ENCODE data around the gene HNRNPF.
"Not testable (repeated sequence)": the region's sequence is repeated elsewhere in the genome, so short reads cannot be mapped to it uniquely, and the experiment has no call there.

The HNRNPF gene

DNA sequence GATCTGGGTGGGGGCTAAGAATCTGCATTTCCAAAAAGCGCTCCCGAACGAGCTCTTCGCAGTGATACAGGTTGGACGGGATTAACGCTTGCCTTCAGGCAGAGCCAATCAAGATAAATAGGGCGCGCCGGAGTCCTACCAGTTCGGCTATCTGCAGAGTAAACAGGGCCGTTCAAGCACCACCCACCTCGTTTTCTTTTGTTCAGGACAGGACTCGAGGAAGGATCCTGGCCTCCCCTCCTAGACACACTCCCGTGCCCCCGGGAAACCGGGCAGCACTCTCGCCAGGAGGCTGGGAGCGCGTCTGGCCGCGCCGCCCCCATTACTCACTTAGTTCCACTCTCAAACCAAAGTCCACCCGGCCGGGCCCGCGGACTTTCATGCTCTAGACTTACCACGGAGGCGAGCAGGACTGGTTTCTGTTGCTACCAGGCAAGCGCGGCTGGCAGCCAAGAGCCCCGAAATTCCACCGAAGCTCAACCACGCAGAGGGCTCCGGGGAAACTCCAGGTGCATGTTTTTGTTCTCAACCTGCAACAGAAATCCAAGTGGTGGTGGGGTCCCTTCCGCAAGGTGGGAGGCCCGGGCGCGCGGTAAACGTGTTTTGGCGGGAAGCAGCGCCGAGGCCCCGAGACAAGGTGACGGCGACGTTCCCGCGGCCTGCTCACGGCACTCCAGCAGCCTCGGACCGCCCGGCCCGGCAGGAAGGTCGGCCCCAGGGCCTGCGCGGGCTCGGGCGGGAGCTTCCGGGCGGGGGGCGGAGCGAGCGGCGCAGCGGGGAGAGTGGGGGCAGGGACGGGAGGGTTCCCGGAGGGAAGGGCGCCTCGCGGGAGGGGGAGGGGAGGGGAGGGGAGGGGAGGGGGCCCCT, 12.7 kb downstream of the HNRNPF start:
- no peak for FAIRE-seq

DNA sequence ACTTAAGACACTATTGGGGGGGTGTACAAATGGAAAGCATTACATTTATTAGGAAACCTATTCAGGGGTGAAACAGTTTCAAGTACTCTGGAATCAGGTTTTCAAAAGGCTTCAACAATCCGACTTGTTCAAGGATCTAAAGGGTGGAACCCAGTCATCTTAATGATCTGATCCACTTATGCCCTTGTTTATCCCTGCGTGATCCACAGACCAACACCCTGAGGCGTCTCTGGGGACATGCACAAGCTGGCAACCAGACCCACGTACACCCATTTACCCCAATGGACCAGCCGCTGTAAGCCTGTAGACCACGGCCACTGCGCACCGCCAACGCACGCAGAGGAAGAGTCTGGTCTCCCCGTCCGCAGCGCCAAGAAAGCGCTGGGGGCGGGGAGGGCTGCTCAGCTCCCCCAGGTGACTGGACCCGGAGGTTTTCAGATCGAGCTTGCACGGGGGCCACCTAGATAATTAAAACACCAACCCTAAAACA, 13.4 kb downstream of the HNRNPF start:
- no peak for FAIRE-seq

DNA sequence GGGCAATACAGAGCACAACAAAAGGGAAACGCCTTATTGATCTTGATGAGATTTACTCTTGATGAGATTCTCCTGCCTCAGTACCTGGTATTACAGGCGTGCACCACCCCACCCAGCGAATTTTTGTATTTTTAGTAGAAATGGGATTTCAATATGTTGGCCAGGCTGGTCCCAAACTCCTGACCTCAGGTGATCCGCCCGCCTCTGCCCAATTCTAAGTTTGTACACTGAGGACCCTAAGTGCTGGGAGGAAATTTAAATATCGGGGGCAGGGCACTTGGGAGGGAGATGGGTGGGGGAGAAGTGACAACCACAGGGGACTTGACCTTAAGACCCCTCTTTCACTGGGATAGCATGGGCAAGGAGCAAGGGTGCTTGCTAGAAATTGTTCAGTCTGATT, 14.1 kb downstream of the HNRNPF start:
- FAIRE-seq = no peak

DNA sequence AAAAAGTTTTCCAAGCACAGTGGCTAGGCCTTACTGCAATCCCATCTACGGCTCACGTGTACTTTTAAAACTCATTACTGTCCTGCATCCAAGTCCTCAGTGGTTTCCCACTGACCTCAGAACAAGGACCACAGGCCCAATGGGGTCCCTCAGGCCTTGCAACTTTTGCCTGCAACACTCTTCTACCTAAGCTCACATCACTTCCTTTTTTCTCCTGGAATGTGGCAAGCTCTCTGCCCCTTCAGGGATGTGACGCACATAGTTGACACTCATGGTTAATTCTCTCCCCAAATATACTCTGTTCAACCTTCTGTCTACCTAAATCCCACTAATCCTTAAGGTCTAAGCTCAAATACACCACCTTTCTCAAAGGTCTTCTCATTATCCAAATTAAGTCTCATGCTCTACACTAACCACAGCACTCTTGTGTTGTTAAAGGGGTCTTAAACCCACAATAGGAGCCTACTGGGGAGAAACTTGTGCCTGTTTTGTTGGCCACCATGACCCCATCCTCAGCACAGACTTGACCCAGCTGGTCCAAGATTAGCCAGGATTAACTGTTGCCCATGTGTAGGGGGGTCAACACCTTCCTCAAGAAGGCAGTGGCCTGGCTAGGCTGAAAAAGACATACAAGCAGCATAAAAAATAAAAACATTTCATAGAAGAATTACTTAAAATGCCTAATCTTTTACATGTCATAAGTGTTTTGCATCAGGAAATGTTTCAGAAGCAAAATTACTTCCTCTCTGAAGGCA, 15.2 kb downstream of the HNRNPF start:
- FAIRE-seq = no peak

DNA sequence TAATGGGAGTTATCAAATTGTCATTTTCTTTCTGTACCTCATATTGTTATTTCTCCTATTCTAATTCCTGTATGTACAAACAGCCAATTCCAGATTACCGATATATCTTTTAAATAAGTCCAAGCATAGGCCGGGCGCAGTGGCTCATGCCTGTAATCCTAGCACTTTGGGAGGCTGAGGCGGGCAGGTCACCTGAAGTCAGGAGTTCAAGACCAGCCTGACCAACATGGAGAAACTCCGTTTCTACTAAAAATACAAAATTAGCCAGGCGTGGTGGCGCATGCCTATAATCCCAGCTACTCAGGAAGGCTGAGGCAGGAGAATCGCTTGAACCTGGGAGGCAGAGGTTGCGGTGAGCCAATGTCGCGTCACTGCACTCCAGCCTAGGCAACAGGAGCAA, 15.8 kb downstream of the HNRNPF start:
- FAIRE-seq = not testable (repeated sequence)

DNA sequence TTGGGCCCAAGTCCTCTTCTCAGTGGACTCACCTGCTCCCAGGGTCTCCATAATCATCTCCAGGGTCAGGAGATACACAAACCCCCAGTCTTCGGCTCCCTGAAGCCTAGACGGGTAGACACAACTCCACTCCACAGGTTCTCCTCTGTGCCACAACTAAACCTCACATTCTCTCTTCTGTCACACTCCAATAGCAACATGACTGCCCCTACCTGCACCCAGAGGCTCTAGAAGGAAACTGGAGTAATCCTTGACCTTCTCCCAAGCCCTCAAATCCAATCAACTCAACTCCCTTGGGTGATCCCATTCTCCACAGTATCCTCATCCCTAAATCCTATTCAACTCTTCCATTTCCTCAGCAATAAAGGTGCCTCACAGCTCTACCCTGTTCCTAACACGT, 16.2 kb downstream of the HNRNPF start:
- FAIRE-seq = no peak

DNA sequence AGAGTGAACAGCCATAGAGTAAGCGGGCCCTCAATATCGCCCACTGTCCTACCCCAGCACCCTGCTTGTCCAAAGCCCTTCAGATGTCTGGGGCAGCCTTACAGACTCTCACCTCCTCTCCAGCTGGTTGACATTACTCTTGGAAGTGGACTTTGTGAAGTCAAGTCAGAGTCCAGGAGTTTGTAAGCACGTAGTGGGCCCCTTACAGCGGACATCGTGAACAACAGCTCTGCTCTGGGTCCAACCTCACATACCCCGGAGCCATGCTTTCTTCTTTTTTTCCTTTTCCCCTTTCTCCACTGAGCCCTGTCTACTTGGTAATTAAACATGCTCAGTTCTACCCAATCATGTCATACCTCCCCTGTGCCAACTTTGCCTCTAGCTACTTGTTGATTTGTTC, 17.5 kb downstream of the HNRNPF start:
- no peak for FAIRE-seq

DNA sequence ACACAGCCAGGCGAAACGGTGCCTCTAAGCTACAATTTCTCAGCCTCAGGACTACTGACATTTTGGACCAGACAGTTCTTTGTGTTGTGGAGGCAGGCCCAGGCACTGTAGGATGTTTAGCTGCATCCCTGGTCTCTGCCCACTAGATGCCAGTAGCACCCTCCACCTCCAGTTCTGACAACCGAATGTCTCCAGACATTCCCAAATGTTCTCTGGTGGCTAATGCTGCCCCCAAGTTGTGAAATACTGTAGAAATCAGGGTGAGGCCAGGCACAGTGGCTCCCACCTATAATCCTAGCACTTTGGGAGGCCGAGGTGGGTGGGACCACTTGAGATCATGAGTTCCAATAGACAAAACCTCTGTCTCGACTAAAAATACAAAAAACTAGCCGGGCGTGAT, 18.2 kb downstream of the HNRNPF start:
- FAIRE-seq = no peak

DNA sequence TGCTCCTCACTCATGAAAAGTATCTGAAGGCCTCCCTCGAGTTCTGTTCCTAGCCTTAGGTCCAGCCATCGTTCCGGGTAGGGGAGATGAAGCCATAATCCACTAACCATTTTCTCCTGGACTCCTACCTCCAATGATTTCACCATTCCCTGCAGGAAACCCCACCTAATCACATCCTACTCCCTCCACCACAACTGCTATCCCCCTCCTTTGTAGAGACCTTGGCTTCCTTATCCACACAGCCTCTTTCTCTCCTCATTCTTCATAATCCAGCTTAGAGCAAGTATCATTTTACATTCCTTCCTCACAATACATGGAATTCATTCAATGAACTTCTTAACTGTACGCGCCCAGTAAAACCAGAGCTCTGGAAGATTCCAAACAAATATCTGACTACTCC, 18.7 kb downstream of the HNRNPF start:
- FAIRE-seq = no peak

DNA sequence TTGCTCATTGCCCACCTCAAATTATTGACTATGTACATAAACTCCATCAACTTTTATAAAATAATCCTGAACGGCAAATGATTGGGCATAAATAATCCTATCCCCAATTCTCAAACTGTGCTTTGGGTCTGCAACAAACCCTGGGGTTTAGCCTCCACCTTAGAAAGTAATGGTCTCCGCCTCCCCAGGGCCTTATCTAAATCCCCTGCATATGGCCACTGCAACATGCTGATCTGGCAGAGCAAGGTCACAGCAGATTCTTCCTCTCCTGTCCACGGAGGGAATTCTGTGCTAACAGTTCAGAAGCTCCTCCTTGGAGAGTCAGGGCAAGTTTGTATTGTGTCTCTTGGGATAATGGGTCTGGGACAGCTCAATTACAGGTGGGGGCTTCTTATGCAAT, 19.1 kb downstream of the HNRNPF start:
- no peak for FAIRE-seq

DNA sequence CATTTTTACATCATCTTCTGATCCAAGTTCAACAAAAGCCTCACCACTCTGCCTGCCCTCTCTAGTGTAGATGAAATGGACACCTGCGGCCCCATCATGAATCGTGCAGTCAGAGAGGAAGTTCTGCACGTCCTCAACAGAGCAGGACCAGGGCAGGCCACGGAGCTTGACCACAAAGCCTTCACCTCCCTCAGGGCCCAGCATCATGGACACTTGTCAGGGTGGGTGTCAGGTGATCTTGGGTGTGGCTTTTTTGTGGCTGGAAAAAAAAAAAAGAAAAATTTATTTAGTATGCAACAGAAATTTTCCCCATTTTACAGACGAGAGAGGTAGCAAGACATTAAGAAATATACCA, 21.3 kb downstream of the HNRNPF start:
- no peak for FAIRE-seq

DNA sequence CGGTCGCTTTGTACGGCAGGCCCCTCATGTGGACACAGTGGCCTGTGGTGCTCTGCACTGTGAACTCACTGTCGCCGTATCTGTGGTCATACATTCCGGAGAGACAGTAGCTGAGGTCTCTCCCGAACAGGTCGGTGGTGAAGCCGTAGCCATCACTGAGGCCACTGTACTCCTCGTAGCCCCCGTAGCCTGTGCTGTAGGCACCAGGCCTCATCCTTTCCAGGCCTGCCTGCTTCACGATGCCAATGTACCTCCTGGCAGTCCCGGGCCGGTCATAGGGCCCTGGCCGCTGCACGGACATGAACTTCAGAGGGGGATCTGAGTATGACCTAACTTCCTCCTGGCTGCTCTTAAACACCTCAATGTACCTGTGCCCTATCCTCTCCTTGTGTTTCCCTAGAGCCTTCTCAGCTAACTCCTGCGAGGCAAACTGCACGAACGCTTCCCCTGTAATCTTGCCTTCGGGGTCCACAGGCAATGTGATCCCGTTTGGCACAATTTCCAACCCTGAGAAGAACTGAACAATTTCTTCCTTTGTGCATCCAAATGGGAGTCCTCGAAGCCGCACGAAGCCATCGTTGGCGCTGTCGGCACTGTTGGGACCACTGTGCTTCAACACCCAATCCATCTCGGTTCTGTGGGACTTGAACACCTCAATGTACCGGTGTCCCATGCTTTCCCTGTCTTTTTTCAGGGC, 21.9 kb downstream of the HNRNPF start:
- no peak for FAIRE-seq

DNA sequence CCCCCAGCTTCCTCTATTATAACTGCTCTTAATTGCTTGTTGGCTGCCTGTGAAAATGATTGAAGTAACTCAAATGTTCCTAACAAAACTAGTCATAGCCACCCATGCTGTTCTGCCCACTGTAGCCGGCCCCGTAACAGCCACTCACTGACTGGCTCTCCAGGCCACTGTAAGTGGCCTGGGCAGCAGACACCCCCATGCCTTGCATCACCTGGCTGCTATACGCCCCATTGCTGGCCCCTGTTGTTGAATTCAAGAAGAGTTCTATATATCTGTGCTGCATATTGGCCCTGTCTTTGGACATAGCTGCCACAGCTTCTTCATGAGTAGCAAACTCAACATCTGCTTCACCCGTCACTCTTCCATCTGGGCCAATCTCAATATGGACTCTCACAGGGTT, 22.4 kb downstream of the HNRNPF start:
- FAIRE-seq = no peak

DNA sequence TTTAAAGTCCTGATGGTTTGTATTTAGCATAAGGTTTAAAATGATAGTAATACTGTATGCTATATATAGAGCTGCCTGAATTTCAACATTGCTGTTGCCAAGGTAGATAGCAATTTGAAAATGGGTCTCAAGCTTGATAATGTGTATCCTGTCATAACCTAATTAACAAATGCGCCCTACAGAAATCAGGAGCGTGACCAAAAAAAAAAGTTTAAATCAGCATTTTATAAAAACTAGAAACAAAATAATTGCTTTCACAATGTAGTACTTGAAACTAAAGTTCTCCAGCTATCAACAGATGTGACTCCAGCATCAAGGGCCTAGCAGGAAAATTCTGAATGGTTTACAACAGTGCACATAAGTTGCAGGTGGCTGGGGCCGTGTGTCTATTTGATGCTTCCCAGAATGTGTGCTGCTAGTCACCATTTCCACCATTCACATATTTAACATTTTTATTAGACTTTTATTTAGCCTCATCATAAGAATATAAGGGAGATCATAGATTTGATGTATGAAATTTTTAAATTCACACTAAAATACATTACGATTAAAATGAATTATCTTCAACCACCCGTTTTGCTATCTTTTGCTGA, 23.5 kb downstream of the HNRNPF start:
- FAIRE-seq = no peak

DNA sequence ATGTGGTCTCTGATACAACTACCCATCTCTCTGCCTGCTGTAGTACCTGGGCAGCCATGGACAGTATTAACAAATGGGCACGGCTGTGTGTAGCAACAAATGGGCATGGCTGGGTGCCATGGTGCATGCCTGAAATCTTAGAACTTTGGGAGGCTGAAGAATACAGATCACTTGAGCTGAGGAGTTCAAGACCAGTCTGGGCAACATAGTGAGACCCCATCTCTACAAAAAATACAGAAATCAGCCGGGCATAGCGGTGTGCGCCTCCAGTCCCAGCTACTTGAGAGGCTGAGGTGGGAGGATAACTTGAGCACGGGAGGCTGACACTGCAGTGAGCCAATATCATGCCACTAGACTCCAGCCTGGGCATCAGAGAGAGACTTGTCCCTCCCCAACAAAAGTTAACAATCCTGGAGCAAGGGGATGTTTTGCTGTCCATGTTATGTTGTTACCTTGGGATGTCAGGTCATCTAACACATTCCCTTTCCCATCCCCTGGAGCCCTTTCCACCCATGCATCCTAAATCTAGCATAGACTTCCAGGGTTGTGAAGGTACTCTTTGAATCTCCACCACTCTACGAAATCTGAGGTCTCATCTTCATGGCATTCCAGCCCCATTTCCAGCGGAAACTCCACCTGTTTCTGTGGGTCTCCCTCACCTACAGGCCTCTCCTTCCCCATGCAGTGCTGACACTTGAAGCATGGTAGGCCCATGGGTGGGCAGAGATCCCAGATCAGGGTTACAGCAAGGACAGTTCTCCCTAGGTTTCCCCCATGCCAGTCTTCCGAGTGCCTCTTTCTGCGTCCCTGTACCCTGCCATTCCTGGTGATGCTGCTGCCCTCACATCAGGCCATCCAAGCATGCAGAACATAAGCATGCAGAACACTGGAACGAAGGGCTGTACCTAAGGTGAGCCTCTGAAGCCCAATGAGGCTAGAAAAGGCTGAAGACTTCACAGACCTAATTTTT, 24.4 kb downstream of the HNRNPF start:
- FAIRE-seq = no peak

DNA sequence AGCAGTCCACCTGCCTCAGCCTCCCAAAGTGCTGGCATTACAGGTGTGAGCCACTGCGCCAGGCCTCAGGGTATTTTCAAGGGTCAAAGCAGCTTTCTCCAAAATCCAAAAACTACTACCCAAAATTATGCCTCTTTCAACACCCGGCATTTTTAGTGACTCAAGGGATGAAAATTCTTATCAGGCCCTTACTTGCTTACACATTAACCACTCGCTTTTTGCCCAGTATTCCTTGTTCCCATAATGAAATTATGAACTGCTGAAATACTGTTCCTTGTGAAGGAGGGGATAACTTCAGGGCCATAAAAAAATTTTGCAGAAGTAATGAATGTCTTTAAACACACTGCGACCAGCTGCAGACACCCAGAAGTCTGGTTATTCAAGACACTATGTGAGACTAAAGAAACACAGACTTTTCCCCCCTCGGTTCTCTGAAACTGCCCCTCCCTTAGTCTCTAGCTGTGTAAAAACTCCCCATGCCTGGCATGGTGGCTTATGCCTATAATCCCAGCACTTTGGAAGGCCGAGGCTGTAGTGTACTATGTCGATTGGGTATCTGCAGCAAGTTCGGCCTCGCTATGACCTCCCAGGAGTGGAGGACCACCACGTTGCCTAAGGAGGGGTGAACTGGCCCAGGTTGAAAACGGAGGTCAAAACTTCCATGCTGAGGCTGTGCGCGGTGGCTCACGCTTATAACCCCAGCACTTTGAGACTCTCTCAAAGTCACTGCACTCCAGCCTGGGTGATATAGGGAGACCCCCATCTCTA, 25.6 kb downstream of the HNRNPF start:
- no peak for FAIRE-seq

DNA sequence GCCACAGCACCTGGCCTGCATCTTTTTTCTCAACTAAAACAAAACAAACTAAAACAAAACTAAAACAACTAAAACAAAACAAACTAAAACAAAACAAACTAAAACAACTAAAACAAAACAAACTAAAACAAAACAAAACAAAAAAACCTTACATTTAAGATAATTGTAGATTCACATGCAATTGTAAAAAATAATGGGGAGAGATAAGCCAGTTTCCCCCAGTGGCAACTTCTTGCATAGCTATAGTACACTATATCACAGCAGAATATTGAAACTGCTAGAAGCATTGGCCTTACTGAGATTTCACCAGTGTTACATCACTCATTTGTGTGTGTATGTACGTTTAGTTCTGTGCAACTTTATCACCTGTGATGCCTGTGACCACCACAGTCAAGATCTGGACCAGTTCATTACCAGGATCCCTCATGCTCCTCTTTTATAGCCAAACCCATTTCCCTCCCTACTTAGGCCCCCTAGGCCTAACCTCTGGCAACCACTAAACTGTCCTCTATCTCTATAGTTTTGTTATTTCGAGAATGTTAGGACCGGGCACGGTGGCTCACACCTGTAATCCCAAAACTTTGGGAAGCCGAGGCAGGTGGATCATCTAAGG, 28.3 kb downstream of the HNRNPF start:
- FAIRE-seq = peak; percentile 70

DNA sequence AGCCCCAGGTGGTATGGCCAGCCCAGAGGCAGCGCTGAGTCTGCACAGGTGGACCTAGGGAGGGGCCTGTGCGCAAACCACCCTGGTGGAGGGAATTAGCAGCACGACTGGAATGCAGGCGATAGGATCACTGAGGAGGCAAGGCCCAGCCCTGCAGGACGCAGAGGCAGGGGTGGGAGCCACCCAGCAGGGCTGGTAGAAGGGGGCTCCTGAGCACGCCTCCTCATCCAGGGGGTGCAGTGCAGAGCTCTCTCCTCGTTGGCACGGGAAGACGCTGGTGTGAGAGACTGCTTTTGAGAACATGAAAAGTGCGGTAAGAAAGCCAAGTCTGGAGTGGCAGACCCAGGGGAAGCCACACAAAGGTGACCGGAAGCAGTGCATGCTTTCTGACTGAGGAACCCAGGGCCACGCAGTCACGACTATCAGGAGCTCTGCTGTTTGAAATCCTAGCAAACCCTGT, 31.5 kb downstream of the HNRNPF start:
- FAIRE-seq = no peak

DNA sequence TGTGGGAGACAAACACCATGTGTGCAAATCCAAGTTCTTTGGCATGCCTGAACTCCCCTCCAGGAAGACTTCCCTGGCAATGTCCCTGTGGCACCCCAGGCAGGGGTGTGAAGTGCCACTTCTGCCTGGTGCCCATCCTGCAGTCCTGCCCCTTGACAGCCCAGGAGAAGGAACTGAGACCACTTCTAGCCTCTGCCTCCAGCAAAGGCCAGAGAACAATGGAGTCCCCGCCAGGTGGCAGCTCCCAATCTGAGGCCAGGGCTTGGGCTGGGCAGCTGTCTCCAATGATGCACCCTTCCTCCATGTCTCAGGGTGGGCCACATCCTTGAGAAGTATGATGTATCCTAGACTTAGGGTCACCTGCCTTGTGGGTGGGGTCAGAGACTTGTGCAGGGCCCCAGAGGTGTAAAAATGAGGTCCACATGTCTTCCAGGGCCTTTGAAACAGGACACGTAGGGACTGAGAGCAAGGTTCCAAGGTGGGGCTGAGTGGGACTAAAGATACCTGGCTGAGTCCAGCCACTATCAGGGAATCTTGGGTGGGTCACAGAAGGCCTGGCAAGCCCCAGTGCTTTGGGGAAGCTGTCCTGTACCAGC, 32.1 kb downstream of the HNRNPF start:
- no peak for FAIRE-seq

DNA sequence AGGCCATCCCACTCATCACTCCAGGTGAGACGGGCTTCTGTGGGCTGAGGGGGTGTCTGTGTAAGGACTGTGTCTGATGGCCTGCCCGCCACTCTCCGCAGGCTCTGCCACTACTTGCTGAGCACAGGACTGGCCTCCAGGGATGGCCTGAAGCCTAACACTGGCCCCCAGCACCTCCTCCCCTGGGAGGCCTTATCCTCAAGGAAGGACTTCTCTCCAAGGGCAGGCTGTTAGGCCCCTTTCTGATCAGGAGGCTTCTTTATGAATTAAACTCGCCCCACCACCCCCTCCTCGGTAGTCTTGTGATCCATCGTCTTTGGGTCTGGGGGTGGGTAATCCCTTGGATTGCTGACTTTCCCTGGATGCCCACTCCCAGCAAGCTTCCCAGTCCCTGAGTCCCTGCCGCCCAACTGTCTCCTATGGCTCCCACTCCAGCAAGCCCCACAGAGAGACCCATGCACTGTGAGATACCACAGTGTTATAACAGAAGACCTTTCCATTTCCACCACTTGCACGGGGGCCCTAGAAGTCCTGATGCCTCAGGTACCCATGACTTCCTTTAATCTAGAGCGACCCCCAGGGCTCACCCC, 32.8 kb downstream of the HNRNPF start:
- FAIRE-seq = no peak
